SK-N-SH treated with all-trans-retinoic acid at 6 μM for 48 hours (cell line): Measurements from ENCODE around the gene ITGB4.

ENCODE experiments used
- ARNTL ChIP-seq: fragments of 450-650 bp; formaldehyde crosslinking; IDR thresholded peaks from 2 replicates; pipeline ENCODE4 v1.5.0; 2020; ENCODE audit warnings: low read depth, mild to moderate bottlenecking, moderate library complexity, borderline replicate concordance
- BACH2 ChIP-seq: fragments of 250-450 bp; sonication (Bioruptor Pico); IDR thresholded peaks from 2 replicates; pipeline ENCODE4 v1.9.0; 2021; ENCODE audit warnings: mild to moderate bottlenecking, borderline replicate concordance
- CREB5 ChIP-seq: fragments of 250-450 bp; sonication (Bioruptor Pico); IDR thresholded peaks from 2 replicates; pipeline ENCODE4 v1.5.1; 2020; ENCODE audit warnings: low read depth, mild to moderate bottlenecking, moderate library complexity
- CSRNP3 ChIP-seq: fragments of 250-450 bp; sonication (Bioruptor Pico); IDR thresholded peaks from 2 replicates; pipeline ENCODE4 v1.5.1; 2021; ENCODE audit warnings: mild to moderate bottlenecking, moderate library complexity
- PATZ1 ChIP-seq: fragments of 250-450 bp; sonication (Bioruptor Pico); IDR thresholded peaks from 2 replicates; pipeline ENCODE4 v1.8.0; 2020; ENCODE audit warnings: mild to moderate bottlenecking, moderate library complexity, borderline replicate concordance
- SNAI2 ChIP-seq: fragments of 250-450 bp; sonication (Bioruptor Pico); IDR thresholded peaks from 2 replicates; pipeline ENCODE4 v1.5.0; 2020; ENCODE audit warnings: mild to moderate bottlenecking, moderate library complexity
- ZFP30 ChIP-seq: fragments of 450-650 bp; formaldehyde crosslinking; IDR thresholded peaks from 2 replicates; pipeline ENCODE4 v1.5.0; 2022; ENCODE audit warnings: mild to moderate bottlenecking, moderate library complexity

GRCh38 chr17:75701288-75701687 lies 20.0 kb upstream of the ITGB4 start:
- no peak for TF ChIP-seq ARNTL (CRISPR knock-in tag)
- no peak for TF ChIP-seq ZFP30 (CRISPR knock-in tag)
- no peak for TF ChIP-seq CREB5
- no peak for TF ChIP-seq CSRNP3 (CRISPR knock-in tag)
- TF ChIP-seq BACH2 (CRISPR knock-in tag), result no peak
- TF ChIP-seq SNAI2, result no peak
- TF ChIP-seq PATZ1 (CRISPR knock-in tag), result no peak
